Measurements from ENCODE around the gene HNMT.

HNMT gene

DNA sequence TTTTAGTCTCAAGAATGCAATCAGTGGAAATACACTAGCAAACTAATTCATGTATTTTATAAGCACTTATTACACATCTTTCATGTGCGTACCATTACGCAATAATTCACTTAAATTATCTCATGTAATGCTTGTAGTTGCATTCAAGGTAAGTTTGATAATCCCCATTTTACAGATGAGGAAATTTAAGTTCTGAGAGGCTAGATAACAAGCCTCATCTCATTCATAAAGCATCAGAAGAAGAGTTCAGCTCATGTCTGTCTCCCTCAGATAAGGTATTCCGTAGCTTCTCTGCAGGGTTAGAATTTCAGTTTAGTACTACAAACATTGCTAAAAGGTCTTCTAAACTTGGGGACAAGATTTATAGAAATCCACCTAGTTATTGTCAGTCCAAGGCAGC lies 47.8 kb downstream of the HNMT start:
- DNase-seq (ENCODE audit: low spot score), result no peak

DNA sequence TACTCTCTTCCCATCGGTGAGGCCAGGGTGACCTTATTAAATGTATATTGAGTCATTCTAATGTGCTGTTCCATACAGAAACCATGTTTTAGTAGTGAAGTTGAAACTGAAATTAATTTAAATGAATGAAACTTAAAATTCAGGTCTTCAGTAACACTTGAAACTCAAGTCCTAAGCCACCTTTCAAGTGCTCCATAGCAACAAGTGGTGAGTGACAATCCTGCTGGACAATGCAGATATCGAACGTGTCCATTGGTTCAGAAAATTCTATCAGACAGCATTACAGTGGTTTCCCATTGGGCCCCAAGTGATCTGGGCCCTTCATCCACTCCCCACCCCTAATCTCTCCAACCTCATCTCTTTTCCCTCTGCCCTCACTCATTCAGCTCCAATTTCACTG lies 48.7 kb downstream of the HNMT start:
- DNase-seq (ENCODE audit: low spot score), result no peak

DNA sequence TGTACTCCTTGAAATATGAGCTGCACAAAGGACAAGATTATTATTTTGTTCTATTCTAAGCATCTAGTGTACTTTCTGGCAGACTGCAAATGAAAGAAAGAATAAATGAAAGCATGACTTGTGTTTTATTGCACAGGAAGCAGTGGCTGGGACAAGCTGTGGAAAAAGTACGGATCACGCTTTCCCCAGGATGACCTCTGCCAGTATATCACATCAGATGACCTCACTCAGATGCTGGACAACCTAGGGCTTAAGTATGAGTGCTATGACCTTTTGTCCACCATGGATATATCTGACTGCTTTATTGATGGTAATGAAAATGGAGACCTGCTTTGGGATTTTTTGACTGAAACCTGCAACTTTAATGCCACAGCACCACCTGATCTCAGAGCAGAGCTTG lies 49.4 kb downstream of the HNMT start:
- DNase-seq (ENCODE audit: low spot score), result no peak

DNA sequence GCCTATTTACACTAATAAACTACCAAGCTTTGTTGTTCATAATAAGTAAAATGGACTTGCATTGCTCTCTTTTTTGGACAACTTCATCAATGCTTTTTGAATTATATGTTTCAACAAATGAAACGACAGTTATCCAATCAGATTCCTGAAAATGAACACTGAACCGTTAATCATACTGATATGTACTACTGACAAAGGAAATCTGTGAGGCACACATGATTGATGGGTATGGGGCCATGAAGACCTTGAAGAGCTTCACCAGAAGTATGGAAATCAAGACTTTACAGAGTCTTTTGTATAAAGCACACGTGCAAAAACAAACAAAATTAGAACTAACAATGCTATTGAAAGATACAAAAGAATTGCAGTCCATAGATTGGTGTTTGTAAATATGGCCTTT lies 51.2 kb downstream of the HNMT start:
- no peak for DNase-seq (ENCODE audit: low spot score)

DNA sequence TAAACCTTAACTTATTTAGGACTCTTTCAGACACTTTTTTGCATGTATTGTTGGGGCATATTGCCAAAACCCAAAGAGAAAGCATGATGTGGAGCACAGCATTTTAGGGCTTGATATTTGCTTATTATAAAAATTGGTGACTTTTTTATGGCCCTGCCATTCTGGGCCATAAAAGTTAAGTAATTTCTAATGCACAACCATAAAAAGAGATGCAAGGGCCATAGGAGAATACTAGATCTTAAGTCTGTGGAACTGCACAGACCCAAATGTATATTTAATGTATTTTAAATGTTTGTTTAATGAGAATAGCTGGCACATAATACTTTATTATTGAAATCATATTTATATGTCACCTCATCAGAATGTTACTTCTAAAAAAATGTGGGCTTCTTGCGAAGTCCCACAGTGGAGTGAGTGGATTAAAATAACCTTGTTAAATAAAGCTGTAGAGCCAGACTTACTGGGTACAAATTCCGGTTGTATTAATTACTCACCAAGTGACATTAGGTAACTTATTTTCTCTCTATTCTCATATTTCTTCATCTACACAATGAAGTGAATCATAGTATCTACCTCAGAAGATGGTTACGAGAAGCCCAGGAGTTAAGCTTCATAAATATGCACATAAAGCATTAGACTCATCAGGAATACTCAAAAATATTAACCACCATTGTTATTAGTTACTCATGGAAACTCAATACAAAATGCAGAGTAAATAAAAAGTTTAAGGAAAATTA lies 52.2 kb downstream of the HNMT start:
- peak; percentile 49 for DNase-seq (ENCODE audit: low spot score)

DNA sequence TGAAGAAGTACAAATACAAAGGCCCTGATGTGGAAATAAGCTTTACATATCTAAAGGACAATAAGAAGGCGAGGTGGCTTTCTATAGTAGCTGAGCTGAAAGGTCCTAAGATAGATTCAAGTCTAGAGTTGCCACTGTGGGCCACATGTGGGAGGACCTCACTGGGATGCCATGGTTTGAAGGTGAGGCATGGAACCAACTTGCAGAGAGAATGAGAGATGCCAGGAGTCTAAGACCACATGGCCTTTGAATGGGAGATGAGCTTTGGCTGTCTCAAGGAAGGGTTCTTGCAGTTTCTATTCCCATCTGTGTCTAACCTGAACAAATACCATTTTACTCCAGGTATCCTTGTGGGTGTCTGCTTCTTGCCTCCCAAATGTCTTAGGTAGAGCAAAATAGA lies 53.6 kb downstream of the HNMT start:
- DNase-seq (ENCODE audit: low spot score), result no peak

DNA sequence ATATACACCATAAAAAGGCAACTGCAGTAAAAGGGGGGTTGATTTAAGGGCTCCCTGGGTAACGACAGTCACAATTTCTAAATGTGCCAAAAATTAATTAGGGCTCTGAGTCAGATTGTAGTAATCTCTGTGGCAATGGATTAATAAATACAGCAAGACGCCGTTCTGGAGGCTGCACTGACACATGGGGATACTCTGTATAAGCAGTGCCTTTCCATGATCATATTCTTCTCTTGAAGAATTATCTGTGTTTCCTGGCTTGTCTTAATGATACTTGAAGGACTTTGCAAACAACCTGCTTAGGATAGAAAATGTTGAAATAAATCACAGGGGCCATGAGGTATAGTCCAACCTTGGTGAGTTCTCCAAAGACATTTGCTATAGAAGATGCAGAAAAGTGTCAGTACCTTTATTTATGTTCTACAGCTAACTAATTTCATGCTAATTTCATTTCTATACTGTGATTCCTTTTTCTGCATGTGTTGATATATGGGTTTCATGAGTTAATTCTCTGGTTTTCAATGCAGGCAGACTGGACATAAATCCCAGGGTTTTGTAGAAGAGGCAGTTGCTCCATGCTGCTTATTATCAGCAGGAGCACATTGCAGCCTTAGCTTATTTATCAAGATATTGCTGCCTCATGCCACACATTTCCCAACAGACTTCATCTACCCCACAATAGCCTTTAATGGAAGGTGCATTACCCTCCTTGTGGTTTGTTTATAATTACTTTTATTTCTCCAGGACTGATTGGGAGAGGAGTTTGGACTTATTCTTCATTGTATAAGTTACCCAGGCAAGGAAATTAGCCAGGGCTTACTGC lies 54.8 kb downstream of the HNMT start:
- DNase-seq (ENCODE audit: low spot score), result no peak

DNA sequence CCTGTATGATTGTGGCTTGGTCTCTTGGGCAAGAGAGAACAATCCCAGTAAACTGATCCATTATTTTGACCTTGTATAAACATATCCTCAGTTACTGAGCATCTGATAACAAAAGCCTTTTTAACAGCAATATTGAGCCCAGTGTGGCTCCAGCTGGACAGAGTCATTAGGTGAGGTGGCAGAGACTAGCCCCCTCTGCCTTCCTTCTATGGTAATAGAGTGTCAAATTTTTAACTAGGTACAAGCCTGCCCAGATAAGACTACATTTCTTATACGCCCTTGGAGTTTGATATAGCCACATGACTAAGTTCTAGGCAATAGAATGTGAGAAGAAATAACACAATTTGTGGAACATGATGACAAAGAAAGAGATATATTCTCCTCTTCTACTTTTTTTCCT lies 56.2 kb downstream of the HNMT start:
- DNase-seq (ENCODE audit: low spot score), result no peak

DNA sequence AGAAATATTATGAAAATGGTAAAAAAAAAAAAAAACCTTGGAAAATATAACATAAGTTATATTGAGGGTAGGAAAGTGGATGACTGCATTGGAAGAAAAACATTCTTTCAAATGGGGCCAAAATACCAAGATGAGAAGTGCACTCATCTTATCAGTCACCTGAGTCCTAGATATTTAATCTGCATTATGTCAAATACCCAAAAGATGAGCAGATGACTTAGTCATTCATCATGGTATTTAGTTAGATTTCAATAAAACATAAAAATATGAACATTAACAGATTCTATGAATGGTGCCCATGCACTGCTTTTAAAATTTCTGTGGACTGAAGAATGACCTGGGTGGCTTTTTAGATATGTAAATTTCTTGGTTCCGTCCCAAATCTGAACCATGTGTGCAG lies 56.9 kb downstream of the HNMT start:
- no peak for DNase-seq (ENCODE audit: low spot score)

DNA sequence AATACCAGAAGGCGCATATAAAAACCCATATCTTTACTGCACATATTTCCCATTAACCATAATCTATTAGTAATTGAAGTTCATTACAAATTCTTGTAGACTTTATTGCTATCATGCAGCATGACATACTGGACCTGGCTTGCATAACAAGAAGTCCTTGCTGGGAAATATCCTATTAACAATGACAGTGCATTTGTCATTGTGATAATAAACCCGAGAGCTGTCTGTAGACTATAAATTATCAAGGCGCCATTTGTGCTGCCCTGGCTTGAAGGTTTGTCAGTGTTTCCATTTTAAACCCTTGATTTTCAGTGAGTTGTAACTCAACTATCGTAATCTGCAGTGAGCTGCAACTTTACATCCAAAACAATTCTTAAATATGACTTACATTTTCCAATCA lies 59.0 kb downstream of the HNMT start:
- DNase-seq (ENCODE audit: low spot score), result no peak

DNA sequence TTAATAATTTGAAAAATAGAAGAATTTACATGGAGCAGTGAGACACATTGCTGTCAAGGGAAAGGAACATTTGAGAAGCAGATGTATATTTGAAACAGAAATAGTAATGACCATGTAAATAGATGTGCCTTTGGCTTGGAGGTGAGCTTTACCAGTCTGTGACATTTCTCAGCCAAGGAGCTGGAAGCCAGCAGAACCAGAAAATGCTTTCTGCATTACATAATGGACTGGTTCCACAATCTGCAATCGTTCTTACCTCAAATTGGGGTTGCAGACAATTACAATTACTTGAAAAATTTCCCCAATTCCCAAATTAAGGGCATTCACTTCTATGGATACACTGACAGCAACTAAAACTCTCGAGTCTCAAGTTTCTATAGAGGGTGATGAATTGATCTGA lies 59.7 kb downstream of the HNMT start:
- DNase-seq (ENCODE audit: low spot score), result no peak

DNA sequence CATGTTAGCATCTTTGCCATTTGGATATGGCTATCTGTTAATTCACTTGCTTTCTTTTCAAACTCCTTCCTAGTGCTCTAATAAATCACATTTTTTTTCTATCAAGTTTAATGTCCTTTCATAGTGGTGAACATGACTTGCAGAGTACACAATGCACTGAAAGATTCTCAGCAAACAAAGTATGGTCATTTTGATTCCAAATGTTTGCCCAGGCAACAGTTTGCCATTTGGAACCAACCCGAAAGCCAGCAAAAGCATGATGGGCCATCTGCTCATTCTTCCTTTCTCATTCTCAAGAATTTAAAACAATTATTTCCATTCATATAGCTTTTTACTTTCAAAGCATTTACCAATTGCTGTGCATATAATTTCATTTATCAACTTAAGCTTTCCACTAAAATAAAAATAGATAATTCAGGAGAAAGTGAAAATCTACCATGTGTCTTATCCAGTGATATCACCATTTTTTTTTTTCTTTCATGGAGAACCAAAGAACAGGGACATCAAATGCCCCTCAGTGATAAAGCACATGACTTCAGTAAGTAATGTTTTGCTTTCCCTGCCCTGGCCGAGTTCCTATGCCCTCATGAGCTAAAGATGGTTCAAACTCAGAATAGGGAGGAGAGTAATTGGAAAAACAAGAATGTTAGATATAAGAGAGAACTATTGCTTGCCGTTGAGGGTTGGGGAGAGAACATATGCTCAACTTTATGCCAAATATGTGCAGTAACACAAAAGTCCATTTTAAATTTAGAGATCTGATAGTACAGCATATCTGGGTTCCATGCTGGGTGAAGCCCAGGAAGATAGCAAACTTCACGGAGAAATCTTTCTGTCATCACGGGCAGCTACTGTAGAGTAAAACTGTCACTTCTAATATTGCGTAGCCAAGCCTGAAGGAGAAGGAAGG lies 62.1 kb downstream of the HNMT start:
- no peak for DNase-seq (ENCODE audit: low spot score)

DNA sequence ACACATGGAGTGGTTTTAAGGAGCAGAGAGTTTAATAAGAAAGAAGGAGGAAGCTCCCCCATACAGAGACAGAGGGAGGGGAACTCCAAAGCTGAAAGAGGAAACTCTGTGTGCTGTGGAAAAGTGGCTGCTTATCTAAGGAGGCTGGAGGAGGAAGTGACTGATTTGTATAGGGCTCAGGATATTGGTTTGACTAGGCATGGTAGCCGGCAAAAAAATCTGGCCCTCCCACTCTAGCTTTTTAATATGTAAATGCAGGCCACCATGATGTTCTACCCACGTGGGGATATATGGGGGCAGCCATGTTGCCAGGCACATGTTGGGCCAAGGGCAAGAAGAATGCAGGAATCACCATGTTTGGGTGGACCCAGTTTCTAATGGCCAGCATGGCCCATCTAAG lies 64.3 kb downstream of the HNMT start:
- no peak for DNase-seq (ENCODE audit: low spot score)

DNA sequence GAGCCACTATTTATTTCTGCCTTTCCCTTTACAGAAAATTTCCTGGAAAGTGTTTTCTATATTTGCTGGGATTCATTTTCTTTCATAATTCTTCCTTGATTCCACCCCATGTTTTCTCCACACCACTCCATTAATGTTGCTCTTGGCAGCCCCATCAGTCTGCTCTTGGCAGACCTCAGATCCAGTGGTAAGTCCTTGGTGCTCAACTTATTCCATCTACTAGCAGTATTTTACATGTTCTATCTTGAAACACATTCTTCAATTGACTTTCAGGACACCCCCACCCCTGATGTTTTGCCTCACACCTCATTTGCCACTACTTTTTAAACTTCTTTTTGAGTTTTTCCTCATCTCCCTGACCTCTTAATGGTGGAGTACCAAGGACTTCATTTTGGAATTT lies 65.0 kb downstream of the HNMT start:
- DNase-seq (ENCODE audit: low spot score), result no peak

DNA sequence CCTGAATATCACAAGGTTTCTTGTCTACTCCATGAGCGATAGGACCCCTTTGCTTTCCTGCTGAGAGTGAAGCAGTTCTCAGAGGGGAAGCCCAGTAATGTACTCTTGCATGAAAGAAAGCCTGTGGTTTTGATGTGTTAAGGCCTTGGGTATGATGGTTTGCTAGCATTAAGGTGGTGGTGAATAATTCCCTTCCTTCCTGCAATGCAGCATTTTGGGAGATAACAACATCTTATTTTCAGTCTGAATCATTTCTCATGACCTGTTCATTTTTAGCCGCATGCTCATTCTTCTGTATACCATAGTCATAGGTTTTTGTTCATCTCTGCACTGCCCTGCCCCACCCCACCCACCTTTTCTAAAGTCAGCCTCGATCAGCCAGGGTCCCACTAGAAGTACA lies 66.2 kb downstream of the HNMT start:
- peak; percentile 86 for DNase-seq (ENCODE audit: low spot score)

DNA sequence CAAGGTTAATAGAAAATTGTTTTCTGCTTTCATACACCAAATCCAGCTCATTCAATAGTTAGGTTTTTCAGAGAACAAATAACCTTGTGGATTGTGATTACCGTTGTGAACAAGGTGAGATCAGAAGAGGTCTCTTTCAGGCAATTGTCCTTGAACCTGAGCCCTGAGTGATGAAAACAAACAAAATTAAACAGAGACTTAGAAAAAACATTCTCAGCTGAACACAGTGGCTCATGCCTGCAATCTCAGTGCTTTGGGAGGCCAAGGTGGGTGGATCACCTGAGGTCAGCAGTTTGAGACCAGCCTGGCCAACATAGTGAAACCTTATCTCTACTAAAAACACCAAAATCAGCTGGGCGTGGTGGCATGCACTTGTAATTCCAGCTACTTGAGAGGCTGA lies 68.1 kb downstream of the HNMT start:
- DNase-seq (ENCODE audit: low spot score), result no peak

DNA sequence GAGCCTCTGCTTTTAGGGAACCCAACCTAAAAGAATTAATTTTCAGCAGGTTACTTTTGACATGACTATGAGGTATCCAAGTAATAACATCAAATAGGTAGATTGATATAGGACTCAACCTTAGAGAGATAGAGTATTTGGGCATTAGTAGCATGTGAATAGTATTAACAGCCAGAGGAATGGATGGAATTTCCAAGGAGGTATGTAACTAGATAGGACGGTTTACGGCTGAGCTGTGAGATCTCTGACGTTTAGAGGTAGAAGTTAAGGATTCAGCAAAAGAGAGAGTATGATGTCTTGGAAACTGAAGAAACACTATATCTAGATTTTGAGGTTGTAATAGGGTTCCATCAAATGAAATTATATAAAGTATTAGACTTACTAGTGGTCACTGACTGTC lies 70.3 kb downstream of the HNMT start:
- no peak for DNase-seq (ENCODE audit: low spot score)

DNA sequence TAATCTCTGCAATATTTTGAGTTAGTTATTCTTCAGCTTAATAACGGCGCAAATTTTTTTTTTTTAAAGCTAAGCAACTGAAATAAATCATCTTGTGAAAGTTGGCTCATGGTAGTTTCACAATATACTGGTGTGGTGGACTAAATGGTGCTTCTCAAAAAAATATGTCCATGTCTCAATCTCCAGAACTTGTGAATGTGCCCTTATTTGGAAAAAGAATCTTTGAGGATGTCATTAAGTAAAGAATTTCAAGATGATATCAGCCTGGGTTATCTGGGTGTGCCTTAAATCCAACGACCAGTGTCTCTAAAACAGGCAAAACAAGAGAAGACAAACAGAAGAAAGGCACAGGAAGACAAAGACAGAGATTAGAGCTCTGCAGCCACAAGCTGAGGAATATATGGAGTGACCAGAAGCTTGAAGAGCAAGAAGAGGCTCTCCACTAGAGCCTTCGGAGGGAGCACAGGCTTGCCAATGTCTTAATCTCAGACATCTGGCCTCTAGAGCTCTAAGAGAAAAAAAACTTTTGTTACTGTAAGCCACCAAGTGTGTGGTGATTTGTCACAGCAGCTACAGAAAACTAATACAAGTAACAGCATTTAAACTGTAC lies 71.4 kb downstream of the HNMT start:
- no peak for DNase-seq (ENCODE audit: low spot score)

DNA sequence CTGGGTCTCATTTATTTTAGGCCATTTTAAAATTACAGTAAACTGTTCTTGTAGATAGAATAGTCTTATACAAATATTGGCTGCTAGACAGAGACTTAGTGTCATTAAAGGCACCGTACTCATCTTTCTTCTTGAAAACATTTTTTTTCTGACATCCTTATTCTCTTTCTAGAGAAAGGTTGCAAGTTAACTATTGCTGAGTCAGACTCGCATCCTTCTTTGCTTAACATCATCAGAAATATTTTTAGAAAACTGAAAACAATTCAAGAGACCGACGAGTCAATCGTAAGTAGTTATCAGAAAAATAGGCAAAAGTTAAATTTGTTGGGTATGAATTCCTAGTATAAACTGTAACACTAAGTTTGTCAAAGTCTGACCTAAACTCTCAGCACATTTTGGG lies 72.2 kb downstream of the HNMT start:
- no peak for DNase-seq (ENCODE audit: low spot score)

DNA sequence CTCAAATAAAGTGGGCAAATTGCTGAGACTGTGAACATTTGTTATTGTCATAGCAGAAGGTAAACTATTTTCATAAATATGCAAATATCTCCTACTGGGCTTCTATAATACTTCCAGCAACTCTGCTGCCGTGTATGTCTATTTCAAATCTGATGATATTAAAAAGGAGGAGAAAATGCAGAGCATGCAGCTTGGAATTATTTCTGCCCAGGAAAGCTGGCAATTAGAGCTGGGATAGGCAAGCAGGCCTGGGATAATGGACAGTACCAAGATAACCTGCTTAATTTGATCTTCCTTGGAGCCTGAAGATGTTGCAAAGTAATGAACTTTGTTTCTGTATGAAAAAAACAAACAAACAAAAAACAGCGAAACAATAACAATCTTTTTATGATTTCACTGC lies 72.8 kb downstream of the HNMT start:
- no peak for DNase-seq (ENCODE audit: low spot score)

DNA sequence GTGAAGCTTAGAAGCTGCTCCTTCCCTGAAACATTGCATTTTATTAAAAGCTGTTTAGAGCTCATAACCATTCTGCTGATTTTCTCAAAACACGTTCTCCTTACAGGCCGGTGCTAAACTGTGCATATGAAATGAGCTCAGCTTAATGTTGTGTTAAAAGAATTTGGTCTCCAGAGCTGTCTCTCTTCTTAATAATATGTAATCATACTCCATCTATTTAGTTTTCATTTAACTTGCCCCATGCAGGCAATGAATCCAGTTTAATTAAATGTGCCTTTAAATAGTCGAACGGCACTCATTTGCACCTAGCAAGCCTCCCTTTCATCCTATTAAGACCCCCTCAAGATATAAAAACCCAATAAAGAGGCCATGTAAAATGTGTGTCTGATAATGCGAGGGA lies 76.3 kb downstream of the HNMT start:
- DNase-seq (ENCODE audit: low spot score), result no peak

DNA sequence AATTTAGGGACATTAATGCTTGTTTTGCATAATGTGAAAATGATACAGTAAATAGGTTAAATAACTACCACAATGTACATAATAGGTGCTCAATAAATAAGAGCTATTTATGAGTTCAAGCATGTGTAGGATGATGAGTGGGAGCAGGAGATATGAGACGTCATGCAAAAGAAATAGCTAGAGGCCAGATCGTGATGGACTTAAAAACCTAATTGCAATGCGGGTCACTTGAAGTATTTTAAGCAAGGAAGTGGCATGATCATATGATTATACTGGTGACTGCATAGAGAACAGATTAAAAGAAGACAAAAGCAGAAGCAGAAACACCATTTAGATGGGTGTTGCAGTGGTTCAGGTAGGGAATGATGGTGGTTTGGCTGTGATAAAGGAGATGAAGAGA lies 78.0 kb downstream of the HNMT start:
- DNase-seq (ENCODE audit: low spot score), result no peak
